ENCODE measurements around the gene ANGPTL2.

GRCh38 chr9:127167560-127168326, 45.3 kb upstream of the ANGPTL2 start:
- TF ChIP-seq CTCF (IDR thresholded peaks at IDR 0.05; ENCODE audit: low read length) (no peak), EZH2 (IDR thresholded peaks at IDR 0.05; ENCODE audit: borderline replicate concordance, low read length) (no peak)
